ENCODE results near the gene P3R3URF. TPM values are rescaled to one million over a fixed set of nuclear protein-coding genes. Genes with fewer than 3 reads are reported as not detected.

P3R3URF gene
- total RNA-seq, 1 donor from 2014 or later, result not detected

- Mint-ChIP-seq H3K4me1 (ENCODE audit: low read depth) (peaks cover 11% of the 10 kb centered on the region), H3K4me3 (no peak overlapping the region), H3K27me3 (ENCODE audit: insufficient read depth) (no peaks in the 10 kb centered on the region), H3K36me3 (ENCODE audit: low read depth) (peaks cover 2% of the 10 kb centered on the region), H3K27ac (no peak overlapping the region), H3K9me3 (no peaks in the 10 kb centered on the region)
- intact Hi-C loops (cut with micrococcal nuclease), result no loop called here
- no peak for DNase-seq (ENCODE audit: low spot score)
Measured at GRCh38 chr1:46205141-46205540, 28.9 kb upstream of the P3R3URF start.

GRCh38 chr1:46204406-46204742 lies 28.1 kb upstream of the P3R3URF start:
- DNase-seq (ENCODE audit: low spot score), result no peak
- H3K27me3 Mint-ChIP-seq (ENCODE audit: insufficient read depth), result no peaks in the 10 kb centered on the region
- H3K4me3 Mint-ChIP-seq, result no peak overlapping the region
- H3K36me3 Mint-ChIP-seq (ENCODE audit: low read depth), result peaks cover 2% of the 10 kb centered on the region
- intact Hi-C loops (cut with micrococcal nuclease), result no loop called here
- no peak overlapping the region for H3K27ac Mint-ChIP-seq
- H3K4me1 Mint-ChIP-seq (ENCODE audit: low read depth), result peaks cover 14% of the 10 kb centered on the region
- H3K9me3 Mint-ChIP-seq, result no peaks in the 10 kb centered on the region

DNA sequence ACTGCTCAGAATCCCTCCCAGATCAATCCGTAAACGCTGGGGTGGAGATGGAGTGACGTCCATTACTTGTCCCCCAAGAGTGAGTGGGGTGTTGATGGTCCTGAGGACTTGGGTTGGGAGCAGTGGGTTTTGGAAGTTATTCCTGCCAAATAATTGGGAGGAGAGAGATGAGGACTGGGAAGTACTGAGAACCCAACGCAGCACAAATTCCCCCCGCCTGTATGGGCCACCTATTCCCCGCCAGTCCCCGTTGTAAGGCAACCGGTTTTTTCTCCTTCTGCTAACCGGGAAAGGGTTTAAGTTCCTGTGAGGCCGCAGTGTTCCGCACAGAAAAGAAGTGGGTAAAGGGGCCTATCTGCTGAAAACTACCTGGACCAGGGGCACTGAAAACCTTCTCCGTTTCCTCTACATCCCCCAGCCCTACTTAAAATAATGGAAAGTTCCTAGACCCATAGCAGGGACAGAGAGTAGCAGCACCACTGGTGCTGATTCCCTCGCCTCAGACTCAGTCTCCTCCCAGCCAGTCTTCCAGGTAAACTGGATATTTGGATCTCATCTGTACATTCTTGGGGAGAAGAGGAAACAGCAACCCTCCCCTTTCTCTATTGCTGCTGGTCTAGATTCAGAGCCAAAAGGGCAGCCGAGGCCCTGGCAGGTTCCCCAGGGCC lies 27.6 kb upstream of the P3R3URF start:
- H3K27me3 Mint-ChIP-seq (ENCODE audit: insufficient read depth), result no peaks in the 10 kb centered on the region
- H3K9me3 Mint-ChIP-seq, result no peaks in the 10 kb centered on the region
- peaks cover 4% of the 10 kb centered on the region for H3K36me3 Mint-ChIP-seq (ENCODE audit: low read depth)
- peaks cover 17% of the 10 kb centered on the region for H3K4me1 Mint-ChIP-seq (ENCODE audit: low read depth)
- no peak for DNase-seq (ENCODE audit: low spot score)
- H3K27ac Mint-ChIP-seq, result no peak overlapping the region
- H3K4me3 Mint-ChIP-seq, result no peak overlapping the region
- intact Hi-C loops (cut with micrococcal nuclease), result no loop called here

DNA sequence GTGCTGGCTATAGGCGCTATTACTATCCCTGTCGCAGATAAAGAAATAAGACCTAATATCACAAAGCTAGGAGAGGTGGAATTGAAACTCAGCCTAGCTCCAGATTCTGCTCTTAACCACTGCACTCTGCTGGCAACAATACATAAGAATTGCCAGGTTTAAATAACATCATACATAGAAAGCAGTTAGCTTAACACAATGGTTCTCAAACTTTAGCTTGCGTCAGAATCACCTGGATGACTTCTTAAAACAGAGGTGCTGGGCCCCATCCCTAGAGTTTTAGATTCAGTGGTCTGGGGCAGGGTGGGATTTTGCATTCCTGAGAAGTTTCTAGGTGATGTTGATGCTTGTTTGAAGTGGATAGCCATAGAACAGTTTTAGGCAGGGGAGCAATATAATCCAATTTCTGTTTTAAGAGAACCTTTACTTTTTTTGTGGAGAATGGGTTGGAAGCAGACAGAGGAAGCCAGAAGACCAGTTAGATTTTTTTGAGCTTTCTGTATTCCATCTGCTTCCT lies 23.0 kb upstream of the P3R3URF start:
- Mint-ChIP-seq H3K27ac (peak overlapping the region; percentile 29), H3K27me3 (ENCODE audit: insufficient read depth) (no peaks in the 10 kb centered on the region)
- intact Hi-C loops (cut with micrococcal nuclease), result loop anchor here (5.0 kb wide), 1 partner anchor 512 kb away; the partner anchor contains the start of genes GPBP1L1 and TMEM69

GRCh38 chr1:46197964-46198811 lies 21.9 kb upstream of the P3R3URF start, which contains the start of gene POMGNT1:
Gene POMGNT1, minus strand, starts transcription at chr1:46198434. Its CDS starts 613 bp downstream, at chr1:46197821.
- Mint-ChIP-seq H3K27ac (peak within 1 kb of the TSS; percentile 71), H3K36me3 (ENCODE audit: low read depth) (peaks cover 17% of the 10 kb centered on the region), H3K4me1 (ENCODE audit: low read depth) (peaks cover 27% of the 10 kb centered on the region), H3K27me3 (ENCODE audit: insufficient read depth) (no peaks in the 10 kb centered on the region), H3K4me3 (peak within 1 kb of the TSS; percentile 87), H3K9me3 (no peaks in the 10 kb centered on the region)
- peak; percentile 78 for DNase-seq (ENCODE audit: low spot score)
- intact Hi-C loops (cut with micrococcal nuclease), result loop anchor here (1.0 to 5.0 kb wide), 6 partner anchors 13 to 511 kb away; partner anchors contain the start of genes GPBP1L1, RAD54L and TMEM69

More for the DNA sequence above, 23.0 kb upstream of the P3R3URF start:
- Mint-ChIP-seq H3K4me3 (peak overlapping the region; percentile 87), H3K4me1 (ENCODE audit: low read depth) (peaks cover 27% of the 10 kb centered on the region), H3K36me3 (ENCODE audit: low read depth) (peaks cover 14% of the 10 kb centered on the region), H3K9me3 (no peaks in the 10 kb centered on the region)
- DNase-seq (ENCODE audit: low spot score), result no peak

- Mint-ChIP-seq H3K9me3 (no peaks in the 10 kb centered on the region), H3K27me3 (ENCODE audit: insufficient read depth) (no peaks in the 10 kb centered on the region), H3K4me3 (peak overlapping the region; percentile 87), H3K4me1 (ENCODE audit: low read depth) (peaks cover 21% of the 10 kb centered on the region), H3K27ac (peak overlapping the region; percentile 71), H3K36me3 (ENCODE audit: low read depth) (peaks cover 16% of the 10 kb centered on the region)
- intact Hi-C loops (cut with micrococcal nuclease), result loop anchor here (5.0 kb wide), 1 partner anchor 510 kb away; the partner anchor contains the start of genes GPBP1L1 and TMEM69
- no peak for DNase-seq (ENCODE audit: low spot score)
Measured at GRCh38 chr1:46197560-46197963, 21.3 kb upstream of the P3R3URF start.

DNA sequence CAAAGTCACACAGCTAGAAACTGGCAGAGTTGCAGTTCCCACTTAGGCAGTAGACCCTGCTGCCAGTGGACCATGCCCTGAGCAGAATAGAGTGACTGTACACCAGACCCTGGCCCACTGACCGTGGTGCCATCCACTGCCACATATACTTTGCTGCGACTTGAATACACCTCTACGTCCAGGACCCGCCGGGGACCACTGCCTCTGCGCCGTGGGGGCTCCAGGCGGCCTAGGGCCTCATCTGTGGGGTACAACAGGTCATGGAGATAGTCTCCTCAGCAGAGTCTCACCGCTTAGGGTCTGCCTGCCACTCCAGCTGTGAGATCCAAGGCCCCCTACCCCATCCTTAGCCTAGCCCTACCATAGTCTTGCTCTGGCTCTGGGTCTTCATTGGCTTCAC lies 20.3 kb upstream of the P3R3URF start:
- H3K27ac Mint-ChIP-seq, result peak overlapping the region; percentile 9
- H3K9me3 Mint-ChIP-seq, result no peaks in the 10 kb centered on the region
- H3K4me1 Mint-ChIP-seq (ENCODE audit: low read depth), result peaks cover 21% of the 10 kb centered on the region
- peaks cover 16% of the 10 kb centered on the region for H3K36me3 Mint-ChIP-seq (ENCODE audit: low read depth)
- DNase-seq (ENCODE audit: low spot score), result no peak
- H3K27me3 Mint-ChIP-seq (ENCODE audit: insufficient read depth), result no peaks in the 10 kb centered on the region
- intact Hi-C loops (cut with micrococcal nuclease), result loop anchor here (5.0 kb wide), 1 partner anchor 509 kb away; the partner anchor contains the start of genes GPBP1L1 and TMEM69
- H3K4me3 Mint-ChIP-seq, result peak overlapping the region; percentile 87

GRCh38 chr1:46194641-46195193 lies 18.4 kb upstream of the P3R3URF start:
- intact Hi-C loops (cut with micrococcal nuclease), result loop anchor here (5.0 kb wide), 1 partner anchor 507 kb away; the partner anchor contains the start of genes GPBP1L1 and TMEM69
- peaks cover 15% of the 10 kb centered on the region for H3K4me1 Mint-ChIP-seq (ENCODE audit: low read depth)

GRCh38 chr1:46193984-46194570 lies 17.8 kb upstream of the P3R3URF start:
- Mint-ChIP-seq H3K4me1 (ENCODE audit: low read depth) (peaks cover 11% of the 10 kb centered on the region), H3K27ac (no peak overlapping the region), H3K27me3 (ENCODE audit: insufficient read depth) (no peaks in the 10 kb centered on the region), H3K9me3 (no peaks in the 10 kb centered on the region), H3K36me3 (ENCODE audit: low read depth) (peaks cover 18% of the 10 kb centered on the region), H3K4me3 (no peak overlapping the region)
- intact Hi-C loops (cut with micrococcal nuclease), result no loop called here
- no peak for DNase-seq (ENCODE audit: low spot score)

More at GRCh38 chr1:46194641-46195193, 18.4 kb upstream of the P3R3URF start:
- Mint-ChIP-seq H3K27ac (no peak overlapping the region), H3K36me3 (ENCODE audit: low read depth) (peaks cover 19% of the 10 kb centered on the region), H3K27me3 (ENCODE audit: insufficient read depth) (no peaks in the 10 kb centered on the region), H3K4me3 (no peak overlapping the region), H3K9me3 (no peaks in the 10 kb centered on the region)
- no peak for DNase-seq (ENCODE audit: low spot score)

DNA sequence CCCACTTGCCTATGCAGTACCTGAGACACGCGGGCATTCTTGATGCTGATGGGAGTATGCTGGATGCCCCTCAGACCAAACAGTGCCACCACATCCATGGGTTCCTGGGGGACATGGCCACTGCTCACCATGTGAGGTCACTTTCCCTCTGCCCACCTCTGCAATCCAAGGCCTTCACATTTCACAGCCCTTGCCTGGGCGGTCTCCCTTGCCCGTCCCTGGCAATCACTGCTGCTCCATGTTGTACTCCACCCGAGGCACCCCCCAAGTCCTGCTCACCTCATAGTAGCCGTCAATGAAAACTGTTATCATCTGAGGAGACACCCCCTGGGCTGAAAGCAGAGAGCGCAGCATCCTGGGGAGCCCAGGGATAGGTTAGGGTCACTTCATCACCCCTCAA lies 17.0 kb upstream of the P3R3URF start:
- no peak for DNase-seq (ENCODE audit: low spot score)
- Mint-ChIP-seq H3K9me3 (no peaks in the 10 kb centered on the region), H3K27me3 (ENCODE audit: insufficient read depth) (no peaks in the 10 kb centered on the region), H3K27ac (no peak overlapping the region), H3K4me3 (no peak overlapping the region), H3K4me1 (ENCODE audit: low read depth) (peaks cover 11% of the 10 kb centered on the region), H3K36me3 (ENCODE audit: low read depth) (peaks cover 18% of the 10 kb centered on the region)
- intact Hi-C loops (cut with micrococcal nuclease), result no loop called here

GRCh38 chr1:46192171-46192570 lies 15.9 kb upstream of the P3R3URF start:
- Mint-ChIP-seq H3K36me3 (ENCODE audit: low read depth) (peaks cover 23% of the 10 kb centered on the region), H3K27me3 (ENCODE audit: insufficient read depth) (no peaks in the 10 kb centered on the region), H3K27ac (no peak overlapping the region), H3K9me3 (no peaks in the 10 kb centered on the region), H3K4me1 (ENCODE audit: low read depth) (peaks cover 8% of the 10 kb centered on the region), H3K4me3 (no peak overlapping the region)
- intact Hi-C loops (cut with micrococcal nuclease), result no loop called here
- no peak for DNase-seq (ENCODE audit: low spot score)

GRCh38 chr1:46191033-46191701 lies 14.9 kb upstream of the P3R3URF start:
- DNase-seq (ENCODE audit: low spot score), result no peak
- Mint-ChIP-seq H3K4me1 (ENCODE audit: low read depth) (peaks cover 2% of the 10 kb centered on the region), H3K4me3 (no peak overlapping the region), H3K9me3 (no peaks in the 10 kb centered on the region), H3K36me3 (ENCODE audit: low read depth) (peaks cover 21% of the 10 kb centered on the region), H3K27ac (no peak overlapping the region), H3K27me3 (ENCODE audit: insufficient read depth) (no peaks in the 10 kb centered on the region)
- intact Hi-C loops (cut with micrococcal nuclease), result no loop called here

Data from activated T-helper 1 cell treated with anti-CD3 and anti-CD28 coated beads, Interleukin-12 subunit alpha, Interleukin-12 subunit beta, Interleukin-2, Interleukin-4 antibody, amounts not matched to agents 30 ng/mL and 10 ng/mL and 1 ng/mL, durations not matched to agents 14 hours and 24 hours and 36 hours (primary cell).